ENCODE data around the gene CAPN12. TPM values are rescaled to one million over a fixed set of nuclear protein-coding genes. Genes with fewer than 3 reads are reported as not detected.

CAPN12 gene
- total RNA-seq, 1 donor: 0.86 TPM

DNA sequence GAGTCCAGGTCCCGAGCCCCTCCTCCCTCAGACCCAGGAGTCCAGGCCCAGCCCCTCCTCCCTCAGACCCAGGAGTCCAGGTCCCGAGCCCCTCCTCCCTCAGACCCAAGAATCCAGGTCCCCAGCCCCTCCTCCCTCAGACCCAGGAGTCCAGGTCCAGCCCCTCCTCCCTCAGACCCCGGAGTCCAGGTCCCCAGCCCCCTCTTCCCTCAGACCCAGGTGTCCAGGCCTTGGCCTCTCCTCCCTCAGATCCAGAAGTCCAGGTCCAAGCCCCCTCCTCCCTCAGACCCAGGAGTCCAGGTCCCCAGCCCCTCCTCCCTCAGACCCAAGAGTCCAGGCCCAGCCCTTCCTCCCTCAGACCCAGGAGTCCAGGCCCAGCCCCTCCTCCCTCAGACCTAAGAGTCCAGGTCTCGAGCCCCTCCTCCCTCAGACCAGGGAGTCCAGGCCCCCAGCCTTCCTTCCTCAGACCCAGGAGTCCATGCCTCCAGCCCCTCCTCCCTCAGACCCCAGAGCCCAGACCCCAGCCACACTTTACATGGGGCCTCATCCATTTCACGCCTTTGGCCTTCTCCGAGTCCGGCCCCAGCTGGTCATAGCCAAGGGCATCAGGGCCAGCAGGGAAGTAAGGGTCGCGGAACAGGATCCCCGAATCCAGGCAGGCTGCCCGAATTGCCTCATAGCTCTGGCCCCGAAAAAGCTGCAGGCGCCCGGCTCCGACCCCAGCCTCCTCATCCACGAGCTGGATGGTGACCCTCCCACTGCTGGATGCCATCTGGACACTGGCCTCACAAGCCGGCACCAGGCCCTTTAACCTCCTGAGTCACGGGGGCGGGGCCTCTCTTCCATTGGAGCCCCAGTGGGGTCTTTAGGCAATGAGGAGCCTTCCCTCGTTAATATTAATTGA, 628 bp downstream of the CAPN12 start:
- TF ChIP-seq, protein P1, sequence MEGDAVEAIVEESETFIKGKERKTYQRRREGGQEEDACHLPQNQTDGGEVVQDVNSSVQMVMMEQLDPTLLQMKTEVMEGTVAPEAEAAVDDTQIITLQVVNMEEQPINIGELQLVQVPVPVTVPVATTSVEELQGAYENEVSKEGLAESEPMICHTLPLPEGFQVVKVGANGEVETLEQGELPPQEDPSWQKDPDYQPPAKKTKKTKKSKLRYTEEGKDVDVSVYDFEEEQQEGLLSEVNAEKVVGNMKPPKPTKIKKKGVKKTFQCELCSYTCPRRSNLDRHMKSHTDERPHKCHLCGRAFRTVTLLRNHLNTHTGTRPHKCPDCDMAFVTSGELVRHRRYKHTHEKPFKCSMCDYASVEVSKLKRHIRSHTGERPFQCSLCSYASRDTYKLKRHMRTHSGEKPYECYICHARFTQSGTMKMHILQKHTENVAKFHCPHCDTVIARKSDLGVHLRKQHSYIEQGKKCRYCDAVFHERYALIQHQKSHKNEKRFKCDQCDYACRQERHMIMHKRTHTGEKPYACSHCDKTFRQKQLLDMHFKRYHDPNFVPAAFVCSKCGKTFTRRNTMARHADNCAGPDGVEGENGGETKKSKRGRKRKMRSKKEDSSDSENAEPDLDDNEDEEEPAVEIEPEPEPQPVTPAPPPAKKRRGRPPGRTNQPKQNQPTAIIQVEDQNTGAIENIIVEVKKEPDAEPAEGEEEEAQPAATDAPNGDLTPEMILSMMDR (IDR thresholded peaks at IDR 0.05; ENCODE audit: insufficient read depth, low read depth, low read length): no peak
- no peak for DNase-seq (ENCODE audit: low read depth)
- H3K4me3 ChIP-seq (ENCODE audit: low read depth, low read length): no peak overlapping the region

- no peak for DNase-seq (ENCODE audit: low read depth)
- TF ChIP-seq, protein P1 (IDR thresholded peaks at IDR 0.05; ENCODE audit: insufficient read depth, low read depth, low read length): no peak
- no peak overlapping the region for H3K4me3 ChIP-seq (ENCODE audit: low read depth, low read length)
Observed at GRCh38 chr19:38742906-38743305, 1.4 kb downstream of the CAPN12 start.

DNA sequence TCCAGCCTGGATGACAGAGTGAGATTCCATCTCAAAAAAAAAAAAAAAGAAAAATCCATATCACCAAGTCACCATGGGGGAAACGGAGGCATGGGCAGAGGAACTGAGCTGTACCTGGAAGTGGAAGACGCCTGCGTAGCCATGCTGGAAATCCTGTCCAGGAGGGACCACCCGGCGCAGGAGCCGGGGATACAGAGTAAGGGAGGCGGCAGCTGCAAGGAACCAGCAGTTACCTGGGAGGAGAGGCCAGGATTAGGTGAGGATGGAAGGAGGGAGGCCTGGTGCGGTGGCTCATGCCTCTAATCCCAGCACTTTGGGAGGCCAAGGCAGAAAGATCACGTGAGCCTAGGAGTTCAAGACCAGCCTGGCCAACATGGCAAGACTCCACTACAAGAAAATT, 2.0 kb downstream of the CAPN12 start:
- H3K4me3 ChIP-seq (ENCODE audit: low read depth, low read length): no peak overlapping the region
- no peak for DNase-seq (ENCODE audit: low read depth)
- TF ChIP-seq, protein P1 (IDR thresholded peaks at IDR 0.05; ENCODE audit: insufficient read depth, low read depth, low read length): no peak

- DNase-seq (ENCODE audit: low read depth): no peak
- H3K4me3 ChIP-seq (ENCODE audit: low read depth, low read length): no peak overlapping the region
Observed at GRCh38 chr19:38741670-38742069, 2.6 kb downstream of the CAPN12 start.

GRCh38 chr19:38740932-38741331, 3.3 kb downstream of the CAPN12 start:
- DNase-seq (ENCODE audit: low read depth): no peak
- H3K4me3 ChIP-seq (ENCODE audit: low read depth, low read length): no peak overlapping the region
- TF ChIP-seq, protein P1 (IDR thresholded peaks at IDR 0.05; ENCODE audit: insufficient read depth, low read depth, low read length): no peak

More at GRCh38 chr19:38741670-38742069, 2.6 kb downstream of the CAPN12 start:
- TF ChIP-seq, protein P1 (IDR thresholded peaks at IDR 0.05; ENCODE audit: insufficient read depth, low read depth, low read length): no peak

DNA sequence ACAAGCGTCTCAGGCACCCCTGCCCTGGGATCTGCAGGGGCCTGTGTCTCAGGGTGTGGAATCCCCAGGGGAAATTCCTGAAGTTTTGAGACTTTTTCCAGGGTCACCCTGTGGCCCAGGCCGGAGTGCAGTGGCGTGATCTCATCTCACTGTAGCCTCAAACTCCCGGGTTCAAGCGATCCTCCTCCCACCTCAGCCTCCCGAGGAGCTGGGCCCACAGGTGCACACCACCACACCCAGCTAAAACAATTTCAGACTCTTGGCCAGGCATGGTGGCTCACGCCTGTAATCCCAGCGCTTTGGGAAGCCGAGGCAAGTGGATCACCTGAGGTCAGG, 4.0 kb downstream of the CAPN12 start:
- no peak overlapping the region for H3K4me3 ChIP-seq (ENCODE audit: low read depth, low read length)
- TF ChIP-seq, protein P1 (IDR thresholded peaks at IDR 0.05; ENCODE audit: insufficient read depth, low read depth, low read length): no peak
- DNase-seq (ENCODE audit: low read depth): no peak
